ENCODE data around the gene SLF2.

The SLF2 gene

DNA sequence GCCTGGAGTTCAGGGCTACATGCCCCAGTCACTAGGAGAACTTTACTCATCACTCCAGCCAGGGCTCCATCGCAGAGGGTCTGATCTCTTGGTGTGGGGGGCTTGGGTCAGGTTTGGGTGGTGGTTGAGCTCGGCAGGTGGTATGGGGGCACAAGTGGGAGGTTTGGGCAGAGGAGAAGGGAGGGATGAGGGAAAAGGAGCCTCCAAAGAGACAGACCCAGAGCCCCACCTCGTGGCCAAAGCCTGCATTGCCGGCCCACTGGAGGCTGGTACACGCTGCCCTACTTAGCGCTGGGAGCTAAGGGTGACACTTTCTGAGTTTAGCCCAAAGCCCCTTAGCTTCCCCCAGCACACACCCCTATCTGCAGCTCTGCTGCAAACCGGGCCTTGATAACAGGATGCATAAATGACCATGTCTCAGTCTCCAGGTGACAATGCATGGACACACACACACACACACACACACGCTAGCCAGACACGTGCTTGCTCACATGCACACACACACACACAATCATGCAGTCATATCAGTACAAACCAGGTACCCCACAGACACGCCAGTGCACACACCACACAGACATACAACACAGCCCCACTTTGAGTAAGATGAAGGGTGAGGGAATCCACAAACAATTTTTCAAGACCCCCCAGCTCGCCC is 101.6 kb downstream of the SLF2 start:
- H3K27ac ChIP-seq: no peak overlapping the region
- peak; percentile 90 for TF ChIP-seq CTCF (conservative IDR thresholded peaks at IDR 0.05)

Data from VCaP (cell line).